ENCODE measurements around the gene TMEM14B. TPM values are rescaled to one million over a fixed set of nuclear protein-coding genes. Genes with fewer than 3 reads are reported as not detected.

Gene TMEM14B
- total RNA-seq, 3 donors from 2014 or later: 48.9 to 61.2 (median 60.8) TPM

- TF ChIP-seq CTCF (IDR thresholded peaks at IDR 0.05): no peak
- no peak overlapping the region for H3K4me3 ChIP-seq
- no peaks in the 10 kb centered on the region for H3K9me3 ChIP-seq
- ATAC-seq (no peak), DNase-seq (no peak)
- no peaks in the 10 kb centered on the region for H3K4me1 ChIP-seq (ENCODE audit: low read depth)
- intact Hi-C loops (cut with DNase I, micrococcal nuclease): no loop called here
- H3K36me3 ChIP-seq (ENCODE audit: low read depth): no peaks in the 10 kb centered on the region
Observed at GRCh38 chr6:10771371-10771894, 23.8 kb downstream of the TMEM14B start.

DNA sequence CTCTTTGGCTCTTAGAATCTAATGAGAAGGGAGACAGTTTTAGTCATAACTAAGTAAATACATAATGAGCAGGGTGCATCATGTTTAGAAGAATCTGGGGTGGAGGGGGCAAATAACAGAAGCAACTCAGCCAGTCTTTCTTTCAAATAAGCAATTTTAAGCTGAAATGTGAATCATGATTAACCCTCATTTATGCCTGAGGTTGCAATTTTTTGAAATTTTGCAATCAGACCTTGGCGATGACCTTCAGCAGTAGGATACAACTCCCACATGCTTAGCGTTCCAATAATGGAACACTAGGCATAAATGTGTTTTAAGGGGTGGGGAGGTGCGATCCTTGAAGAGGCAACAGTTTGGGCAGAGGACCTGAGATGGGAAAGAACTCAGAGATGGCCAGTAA, 30.6 kb downstream of the TMEM14B start:
- ATAC-seq (no peak), DNase-seq (no peak)
- Histone ChIP-seq H3K36me3 (ENCODE audit: low read depth) (no peaks in the 10 kb centered on the region), H3K4me3 (no peak overlapping the region), H3K4me1 (ENCODE audit: low read depth) (no peaks in the 10 kb centered on the region), H3K9me3 (no peaks in the 10 kb centered on the region)
- intact Hi-C loops (cut with DNase I, micrococcal nuclease): no loop called here
- no peak for TF ChIP-seq CTCF (IDR thresholded peaks at IDR 0.05)

- no peak overlapping the region for H3K4me3 ChIP-seq
- H3K4me1 ChIP-seq (ENCODE audit: low read depth): no peaks in the 10 kb centered on the region
- no peaks in the 10 kb centered on the region for H3K36me3 ChIP-seq (ENCODE audit: low read depth)
- DNase-seq (no peak), ATAC-seq (no peak)
- TF ChIP-seq CTCF (IDR thresholded peaks at IDR 0.05): no peak
- intact Hi-C loops (cut with DNase I, micrococcal nuclease): no loop called here
- no peaks in the 10 kb centered on the region for H3K9me3 ChIP-seq
Observed at GRCh38 chr6:10779076-10779475, 31.5 kb downstream of the TMEM14B start.

- intact Hi-C loops (cut with DNase I, micrococcal nuclease): no loop called here
- ATAC-seq (no peak), DNase-seq (no peak)
- no peak for TF ChIP-seq CTCF (IDR thresholded peaks at IDR 0.05)
- H3K36me3 ChIP-seq (ENCODE audit: low read depth): no peaks in the 10 kb centered on the region
- no peaks in the 10 kb centered on the region for H3K4me1 ChIP-seq (ENCODE audit: low read depth)
- H3K9me3 ChIP-seq: no peaks in the 10 kb centered on the region
- no peak overlapping the region for H3K4me3 ChIP-seq
Observed at GRCh38 chr6:10791673-10792072, 44.1 kb downstream of the TMEM14B start.

- ATAC-seq (no peak), DNase-seq (no peak)
- Histone ChIP-seq H3K36me3 (ENCODE audit: low read depth) (no peaks in the 10 kb centered on the region), H3K9me3 (no peaks in the 10 kb centered on the region), H3K4me3 (no peak overlapping the region), H3K4me1 (ENCODE audit: low read depth) (no peaks in the 10 kb centered on the region)
- no peak for TF ChIP-seq CTCF (IDR thresholded peaks at IDR 0.05)
- intact Hi-C loops (cut with DNase I, micrococcal nuclease): no loop called here
Observed at GRCh38 chr6:10792101-10792500, 44.5 kb downstream of the TMEM14B start.

DNA sequence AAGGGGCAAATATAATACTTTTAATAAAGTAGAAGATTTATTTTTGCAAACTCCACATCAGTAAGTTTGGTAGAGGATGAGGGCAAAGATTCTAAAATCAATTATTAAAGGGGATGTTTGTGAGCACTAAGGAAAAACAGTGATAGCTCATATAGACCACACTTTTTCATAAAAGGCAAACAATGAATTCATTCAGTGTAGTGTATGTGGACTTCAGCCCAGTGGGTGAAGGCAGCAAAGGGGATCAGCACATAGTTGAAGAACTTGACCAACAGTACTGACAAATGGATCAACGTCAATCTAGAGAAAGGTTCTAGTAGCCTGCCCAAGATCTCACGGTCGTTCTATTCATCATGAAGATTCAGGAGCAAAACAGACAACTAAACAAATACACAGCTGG, 45.4 kb downstream of the TMEM14B start:
- TF ChIP-seq CTCF (IDR thresholded peaks at IDR 0.05): no peak
- Histone ChIP-seq H3K4me1 (ENCODE audit: low read depth) (no peaks in the 10 kb centered on the region), H3K4me3 (no peak overlapping the region), H3K36me3 (ENCODE audit: low read depth) (no peaks in the 10 kb centered on the region), H3K9me3 (no peaks in the 10 kb centered on the region)
- intact Hi-C loops (cut with DNase I, micrococcal nuclease): no loop called here
- ATAC-seq (no peak), DNase-seq (no peak)

Measured in mucosa of descending colon (tissue), 3 donors.